Spinal cord (tissue), 10 donors: ENCODE results near the gene CNFN. TPM values are rescaled to one million over a fixed set of nuclear protein-coding genes. Genes with fewer than 3 reads are reported as not detected.

Experiments
- DNase-seq, 6 donors: peaks; one replicate each; pipeline versions ENCODE4 v3.0.0 to v3.0.0-alpha.2; 2013 to 2015; ENCODE audit warnings: low spot score in 6 of 6, low read depth in 4 of 6
- H3K27ac ChIP-seq: one replicate; pipeline ENCODE4 v1.5.1; 2013; ENCODE audit warnings: low read depth, low read length, control low read depth
- H3K27me3 ChIP-seq: one replicate; pipeline ENCODE4 v1.6.1; 2013; ENCODE audit warnings: low read length; ENCODE audit not compliant: control insufficient read depth, insufficient read depth
- H3K36me3 ChIP-seq: one replicate; pipeline ENCODE4 v1.6.1; 2013; ENCODE audit warnings: low read length; ENCODE audit not compliant: control insufficient read depth, insufficient read depth
- H3K4me1 ChIP-seq: one replicate; pipeline ENCODE4 v1.6.1; 2013; ENCODE audit warnings: low read length; ENCODE audit not compliant: control insufficient read depth, insufficient read depth
- H3K4me3 ChIP-seq: one replicate; pipeline ENCODE4 v1.5.1; 2013; ENCODE audit warnings: low read depth, low read length, control low read depth
- H3K9me3 ChIP-seq: one replicate; pipeline ENCODE4 v1.6.1; 2013; ENCODE audit warnings: low read length; ENCODE audit not compliant: control insufficient read depth, insufficient read depth
- WGBS: methylation state at CpG from one replicate; pipeline ENCODE4 v1.1.5; 2013; ENCODE audit warnings: missing lambda C conversion rate; ENCODE audit not compliant: insufficient coverage; 5-methylcytosine and 5-hydroxymethylcytosine counted together
- polyA plus RNA-seq, 2 donors: library from polyadenylated mRNA; unstranded; fragments of 120-200 nt; gene quantifications; one replicate each; pipeline ENCODE4 v1.2.1, GENCODE V29; 2013; ENCODE audit not compliant: insufficient read length in 2 of 2
- total RNA-seq, 2 donors: library from RNA; depleted of rRNA in 1 of 2; stranded (reverse); fragments of 120-200 nt in 1 of 2; fragments of >200 nt in 1 of 2; gene quantifications; one replicate each; pipeline versions ENCODE4 v1.2.3 to v1.2.4, GENCODE V29; 2013 to 2014
- donor health status: healthy.

CNFN gene
- total and polyA plus RNA-seq, 4 donors: 0.50 to 3.1 (median 2.1) TPM

DNA sequence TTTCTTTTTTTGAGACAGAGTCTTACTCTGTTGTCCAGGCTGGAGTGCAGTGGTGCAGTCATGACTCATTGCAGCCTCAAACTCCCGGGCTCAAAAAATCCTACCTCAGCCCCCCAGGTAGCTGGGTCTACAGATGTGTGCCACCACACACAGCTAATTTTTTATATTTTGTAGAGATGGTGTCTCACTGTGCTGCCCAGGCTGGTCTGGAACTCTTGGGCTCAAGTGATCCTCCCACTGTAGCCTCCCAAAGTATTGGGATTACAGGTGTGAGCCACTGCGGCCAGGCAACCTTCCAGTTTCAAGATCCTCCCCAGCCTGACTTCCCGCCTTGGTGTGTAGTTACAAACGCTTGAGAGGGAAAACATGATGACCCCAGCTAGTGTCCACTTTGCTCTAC is 22.2 kb downstream of the CNFN start:
- Histone ChIP-seq H3K27ac (no peak overlapping the region), H3K27me3 (no peaks in the 10 kb centered on the region), H3K4me1 (peaks cover 7% of the 10 kb centered on the region), H3K9me3 (no peaks in the 10 kb centered on the region), H3K4me3 (no peak overlapping the region), H3K36me3 (peaks cover 81% of the 10 kb centered on the region)
- DNase-seq: no peak
- 100% methylated on average over 2 of the region's 4 CpGs for WGBS

DNA sequence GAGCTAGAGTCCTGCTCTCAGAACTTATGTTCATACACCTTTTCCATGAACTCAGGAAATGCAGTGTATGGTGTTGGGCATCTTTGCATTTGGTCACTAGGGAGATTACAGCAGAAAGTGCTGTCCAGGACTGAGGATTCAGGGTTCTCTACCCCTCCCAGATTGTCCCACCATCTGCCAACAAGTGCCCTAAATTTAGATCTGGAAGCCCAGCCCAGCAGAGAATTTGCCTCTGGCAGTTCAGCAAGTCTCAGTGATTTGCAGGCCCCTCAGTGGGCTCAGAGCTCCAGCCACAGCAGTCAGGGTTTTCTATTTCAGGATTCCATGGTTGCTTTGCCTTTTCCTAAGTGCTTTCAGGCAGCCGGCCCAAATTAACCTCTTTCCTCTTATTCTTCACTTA is 23.4 kb downstream of the CNFN start:
- H3K4me1 ChIP-seq: peaks cover 7% of the 10 kb centered on the region
- H3K9me3 ChIP-seq: no peaks in the 10 kb centered on the region
- peaks cover 86% of the 10 kb centered on the region for H3K36me3 ChIP-seq
- 40% methylated on average over 1 of the region's 1 CpG for WGBS
- no peak overlapping the region for H3K4me3 ChIP-seq
- H3K27ac ChIP-seq: no peak overlapping the region
- peak in 1 of 6 donors; percentile 66 for DNase-seq
- no peaks in the 10 kb centered on the region for H3K27me3 ChIP-seq

DNA sequence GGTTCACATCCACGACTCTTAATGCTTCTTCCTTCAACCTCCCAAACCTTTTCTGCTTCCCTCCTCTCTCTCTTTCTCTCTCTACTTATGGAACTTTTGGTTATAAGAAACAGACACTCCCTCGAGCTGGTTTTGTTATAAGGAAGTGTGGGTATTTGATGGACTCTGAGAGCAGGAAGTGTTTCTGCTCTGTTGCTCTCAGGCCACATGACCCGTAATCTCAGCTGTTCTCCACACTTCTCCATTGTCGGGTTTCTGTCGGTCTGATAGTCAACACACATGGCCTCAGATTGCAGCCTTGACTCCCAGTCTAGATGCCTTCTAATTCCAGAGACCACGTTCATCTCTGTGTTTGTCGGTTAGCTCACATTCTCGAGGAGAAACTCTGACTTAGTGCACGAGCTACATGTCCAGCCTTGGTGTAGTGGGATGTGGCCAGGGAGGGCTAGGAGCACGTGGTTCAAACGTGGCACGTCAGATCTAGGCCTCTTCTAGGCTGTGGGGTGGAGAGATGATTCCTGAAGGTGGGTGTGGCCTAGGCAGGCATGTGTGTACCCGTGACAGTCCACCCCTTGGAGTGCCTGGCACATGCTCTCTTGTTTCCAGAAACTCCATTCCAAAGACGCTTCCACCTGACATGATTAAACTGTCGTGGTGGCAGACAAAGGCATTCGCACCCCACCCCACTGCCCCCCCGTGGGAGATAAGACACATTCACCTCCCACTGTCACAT is 26.3 kb downstream of the CNFN start:
- no peak for DNase-seq
- no peaks in the 10 kb centered on the region for H3K27me3 ChIP-seq
- H3K9me3 ChIP-seq: no peaks in the 10 kb centered on the region
- H3K4me1 ChIP-seq: peaks cover 7% of the 10 kb centered on the region
- no peak overlapping the region for H3K27ac ChIP-seq
- H3K36me3 ChIP-seq: peaks cover 85% of the 10 kb centered on the region
- 85% methylated on average over 15 of the region's 17 CpGs for WGBS
- no peak overlapping the region for H3K4me3 ChIP-seq

DNA sequence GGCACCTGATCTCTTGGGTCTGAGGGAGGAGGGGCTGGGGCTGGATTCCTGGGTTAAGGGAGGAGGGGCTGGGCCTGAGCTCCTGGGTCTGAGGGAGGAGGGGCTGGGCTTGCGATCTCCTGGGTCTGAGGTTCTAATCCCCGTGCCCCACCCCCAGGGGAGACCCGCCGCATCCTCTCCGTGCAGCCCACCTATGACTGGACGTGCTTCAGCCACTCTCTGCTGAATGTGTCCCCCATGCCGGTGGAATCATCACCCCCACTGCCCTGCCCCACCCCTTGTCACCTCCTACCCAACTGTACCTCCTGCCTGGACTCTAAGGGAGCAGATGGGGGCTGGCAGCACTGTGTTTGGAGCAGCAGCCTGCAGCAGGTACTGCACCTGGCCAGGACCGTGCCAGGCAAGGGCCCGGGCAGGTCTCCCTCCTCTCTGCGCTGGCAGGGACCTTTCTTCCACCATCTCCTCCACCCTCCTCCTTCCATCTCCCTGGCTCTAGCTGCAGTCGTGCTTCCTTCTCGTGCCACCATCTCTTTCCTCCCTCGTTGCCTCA is 27.1 kb downstream of the CNFN start:
- Histone ChIP-seq H3K9me3 (no peaks in the 10 kb centered on the region), H3K4me3 (no peak overlapping the region), H3K27me3 (no peaks in the 10 kb centered on the region), H3K4me1 (peaks cover 7% of the 10 kb centered on the region), H3K27ac (no peak overlapping the region), H3K36me3 (peaks cover 85% of the 10 kb centered on the region)
- no peak for DNase-seq
- WGBS: 93% methylated on average over 11 of the region's 13 CpGs

DNA sequence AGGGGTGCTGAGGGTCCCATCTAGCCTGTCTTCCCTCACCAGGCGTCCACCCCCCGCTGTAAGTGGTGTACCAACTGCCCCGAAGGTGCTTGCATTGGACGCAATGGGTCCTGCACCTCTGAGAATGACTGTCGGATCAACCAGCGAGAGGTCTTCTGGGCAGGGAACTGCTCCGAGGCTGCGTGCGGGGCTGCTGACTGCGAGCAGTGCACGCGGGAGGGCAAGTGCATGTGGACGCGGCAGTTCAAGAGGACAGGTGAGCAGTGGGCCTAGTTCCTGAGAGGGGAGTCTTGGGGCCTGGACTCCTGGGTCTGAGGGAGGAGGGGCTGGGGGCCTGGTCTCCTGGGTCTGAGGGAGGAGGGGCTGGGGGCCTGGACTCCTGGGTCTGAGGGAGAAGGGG is 27.8 kb downstream of the CNFN start:
- peaks cover 87% of the 10 kb centered on the region for H3K36me3 ChIP-seq
- H3K9me3 ChIP-seq: no peaks in the 10 kb centered on the region
- H3K4me3 ChIP-seq: no peak overlapping the region
- no peak for DNase-seq
- peaks cover 7% of the 10 kb centered on the region for H3K4me1 ChIP-seq
- 96% methylated on average over 14 of the region's 14 CpGs for WGBS
- no peak overlapping the region for H3K27ac ChIP-seq
- no peaks in the 10 kb centered on the region for H3K27me3 ChIP-seq

DNA sequence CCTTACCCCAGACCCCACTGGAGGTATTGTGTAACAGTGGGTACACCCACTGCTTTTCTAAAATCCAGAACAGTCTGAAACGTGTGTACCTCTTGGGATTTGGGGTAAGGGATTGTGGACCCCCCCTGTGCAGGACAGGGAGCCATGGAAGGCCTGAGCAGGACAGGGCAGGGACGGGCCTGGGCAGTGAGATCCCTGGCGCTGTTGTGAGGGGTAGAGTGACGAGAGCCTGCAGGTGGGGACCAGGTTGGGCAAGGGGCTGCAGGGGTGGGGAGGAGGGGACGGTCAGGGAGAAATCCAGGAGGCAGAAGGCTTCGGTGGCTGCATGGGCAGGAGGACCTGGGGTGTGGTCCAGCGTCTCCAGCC is 28.6 kb downstream of the CNFN start:
- DNase-seq: no peak
- peaks cover 88% of the 10 kb centered on the region for H3K36me3 ChIP-seq
- no peak overlapping the region for H3K27ac ChIP-seq
- no peaks in the 10 kb centered on the region for H3K27me3 ChIP-seq
- H3K4me3 ChIP-seq: no peak overlapping the region
- H3K9me3 ChIP-seq: no peaks in the 10 kb centered on the region
- peaks cover 7% of the 10 kb centered on the region for H3K4me1 ChIP-seq
- WGBS: 93% methylated on average over 7 of the region's 7 CpGs

DNA sequence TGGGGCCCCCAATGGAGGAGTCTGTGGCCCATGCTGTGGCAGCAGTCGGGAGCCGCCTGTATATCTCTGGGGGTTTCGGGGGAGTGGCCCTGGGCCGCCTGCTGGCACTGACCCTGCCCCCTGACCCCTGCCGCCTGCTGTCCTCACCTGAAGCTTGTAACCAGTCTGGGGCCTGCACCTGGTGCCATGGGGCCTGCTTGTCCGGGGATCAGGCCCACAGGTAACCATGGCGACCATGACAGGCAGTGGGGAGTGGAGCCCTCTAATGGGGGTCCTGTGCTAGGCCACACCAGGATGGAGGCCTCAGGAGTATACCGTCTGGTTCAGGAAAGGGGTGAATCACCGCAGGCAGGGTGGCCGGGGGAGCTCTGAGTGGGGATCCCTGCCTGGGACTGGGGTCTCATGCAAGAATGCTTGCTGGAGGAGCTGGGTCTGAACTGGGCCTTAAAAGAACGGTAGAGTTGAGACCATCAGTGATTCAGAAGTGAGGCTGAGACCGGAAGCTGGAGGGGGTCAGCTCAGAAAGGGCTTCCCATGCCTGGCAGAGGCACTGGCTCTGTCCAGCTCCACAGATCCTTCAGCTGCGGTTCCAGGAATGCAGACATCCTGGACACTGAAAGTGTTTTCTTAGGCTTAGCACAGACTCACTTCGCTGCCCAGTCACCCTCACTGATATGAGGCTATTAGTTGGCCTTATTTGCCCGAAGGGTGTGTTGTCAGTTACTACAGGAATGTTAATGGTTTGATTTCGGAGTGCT is 29.1 kb downstream of the CNFN start:
- Histone ChIP-seq H3K27ac (no peak overlapping the region), H3K36me3 (peaks cover 90% of the 10 kb centered on the region)
- no peak for DNase-seq

DNA sequence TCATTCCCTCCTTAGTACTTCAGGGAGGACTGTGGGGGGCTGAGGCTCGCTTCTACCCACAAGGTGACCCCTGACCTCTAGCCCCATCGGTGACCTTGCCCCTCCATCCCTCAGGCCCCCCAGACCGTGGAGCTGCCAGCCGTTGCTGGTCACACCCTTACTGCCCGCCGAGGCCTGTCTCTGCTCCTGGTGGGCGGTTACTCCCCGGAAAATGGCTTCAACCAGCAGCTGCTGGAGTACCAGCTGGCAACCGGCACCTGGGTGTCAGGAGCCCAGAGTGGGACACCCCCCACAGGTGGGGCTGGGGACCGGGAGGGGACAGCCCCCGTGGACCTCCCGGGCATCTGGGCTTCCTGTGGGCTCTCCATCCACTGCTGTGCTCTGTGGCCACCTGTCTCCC is 32.8 kb downstream of the CNFN start:
- H3K4me3 ChIP-seq: no peak overlapping the region
- H3K9me3 ChIP-seq: no peaks in the 10 kb centered on the region
- no peaks in the 10 kb centered on the region for H3K27me3 ChIP-seq
- no peak overlapping the region for H3K27ac ChIP-seq
- peaks cover 95% of the 10 kb centered on the region for H3K36me3 ChIP-seq
- H3K4me1 ChIP-seq: peaks cover 20% of the 10 kb centered on the region
- no peak for DNase-seq
- WGBS: 96% methylated on average over 11 of the region's 12 CpGs

More for the DNA sequence above, 29.1 kb downstream of the CNFN start:
- H3K27me3 ChIP-seq: no peaks in the 10 kb centered on the region
- no peak overlapping the region for H3K4me3 ChIP-seq
- H3K9me3 ChIP-seq: no peaks in the 10 kb centered on the region
- WGBS: 71% methylated on average over 13 of the region's 16 CpGs
- peaks cover 7% of the 10 kb centered on the region for H3K4me1 ChIP-seq

DNA sequence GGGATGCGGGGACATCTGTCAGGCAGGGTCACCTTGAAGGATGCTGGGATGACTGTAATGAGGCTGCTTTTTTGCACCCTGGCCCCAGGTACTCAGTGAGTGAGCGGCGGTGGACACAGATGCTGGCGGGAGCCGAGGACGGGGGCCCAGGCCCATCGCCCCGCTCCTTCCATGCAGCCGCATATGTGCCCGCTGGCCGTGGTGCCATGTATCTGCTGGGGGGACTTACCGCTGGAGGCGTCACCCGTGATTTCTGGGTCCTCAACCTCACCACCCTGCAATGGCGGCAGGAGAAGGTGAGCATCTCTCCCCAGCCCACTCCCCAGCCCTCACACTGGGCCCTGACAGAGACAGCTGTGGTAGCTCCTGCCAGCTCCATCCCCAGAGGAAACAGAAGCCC is 33.4 kb downstream of the CNFN start:
- 98% methylated on average over 15 of the region's 15 CpGs for WGBS
- Histone ChIP-seq H3K27me3 (no peaks in the 10 kb centered on the region), H3K36me3 (peaks cover 93% of the 10 kb centered on the region), H3K27ac (no peak overlapping the region), H3K9me3 (no peaks in the 10 kb centered on the region), H3K4me3 (no peak overlapping the region), H3K4me1 (peaks cover 27% of the 10 kb centered on the region)
- DNase-seq: no peak
